Measurements from ENCODE around the gene APC2.

DNA sequence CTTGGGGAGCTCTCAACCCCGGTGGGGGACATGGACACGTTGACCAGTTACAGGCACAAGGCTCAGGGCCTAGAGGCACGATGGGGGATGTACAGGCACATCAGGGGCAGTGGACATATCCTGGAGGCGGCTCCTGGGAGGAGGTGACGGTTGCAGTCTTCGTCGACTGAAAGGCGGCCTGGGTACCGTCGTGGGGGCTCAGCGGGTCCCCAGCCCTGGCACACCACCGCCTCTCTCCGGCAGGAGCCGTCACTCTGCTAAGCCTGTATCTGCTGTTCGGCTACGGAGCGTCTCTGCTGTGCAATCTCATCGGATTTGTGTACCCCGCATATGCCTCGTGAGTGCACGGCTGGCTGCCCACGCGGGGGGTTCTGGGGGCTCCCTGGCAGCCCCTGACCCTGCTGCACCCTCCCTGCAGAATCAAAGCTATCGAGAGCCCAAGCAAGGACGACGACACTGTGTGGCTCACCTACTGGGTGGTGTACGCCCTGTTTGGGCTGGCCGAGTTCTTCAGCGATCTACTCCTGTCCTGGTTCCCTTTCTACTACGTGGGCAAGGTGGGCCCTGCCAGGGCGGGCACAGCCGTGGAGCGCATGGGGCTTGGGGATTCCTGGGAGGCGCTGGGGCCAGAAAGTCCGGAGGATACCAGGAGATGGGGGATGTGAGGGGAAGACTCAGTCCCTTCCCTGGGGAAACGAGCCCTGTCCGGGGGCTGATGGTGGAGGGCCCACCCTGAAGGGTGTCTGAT, 45.3 kb downstream of the APC2 start:
- TF ChIP-seq EZH2 (IDR thresholded peaks at IDR 0.05; ENCODE audit: borderline replicate concordance, insufficient read depth, low read depth, low read length, poor library complexity, severe bottlenecking) = no peak
- TF ChIP-seq, protein P1, sequence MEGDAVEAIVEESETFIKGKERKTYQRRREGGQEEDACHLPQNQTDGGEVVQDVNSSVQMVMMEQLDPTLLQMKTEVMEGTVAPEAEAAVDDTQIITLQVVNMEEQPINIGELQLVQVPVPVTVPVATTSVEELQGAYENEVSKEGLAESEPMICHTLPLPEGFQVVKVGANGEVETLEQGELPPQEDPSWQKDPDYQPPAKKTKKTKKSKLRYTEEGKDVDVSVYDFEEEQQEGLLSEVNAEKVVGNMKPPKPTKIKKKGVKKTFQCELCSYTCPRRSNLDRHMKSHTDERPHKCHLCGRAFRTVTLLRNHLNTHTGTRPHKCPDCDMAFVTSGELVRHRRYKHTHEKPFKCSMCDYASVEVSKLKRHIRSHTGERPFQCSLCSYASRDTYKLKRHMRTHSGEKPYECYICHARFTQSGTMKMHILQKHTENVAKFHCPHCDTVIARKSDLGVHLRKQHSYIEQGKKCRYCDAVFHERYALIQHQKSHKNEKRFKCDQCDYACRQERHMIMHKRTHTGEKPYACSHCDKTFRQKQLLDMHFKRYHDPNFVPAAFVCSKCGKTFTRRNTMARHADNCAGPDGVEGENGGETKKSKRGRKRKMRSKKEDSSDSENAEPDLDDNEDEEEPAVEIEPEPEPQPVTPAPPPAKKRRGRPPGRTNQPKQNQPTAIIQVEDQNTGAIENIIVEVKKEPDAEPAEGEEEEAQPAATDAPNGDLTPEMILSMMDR (IDR thresholded peaks at IDR 0.05) = no peak
